ENCODE results near the gene ACTR2.
"Not testable (repeated sequence)": the region's sequence is repeated elsewhere in the genome, so short reads cannot be mapped to it uniquely, and the experiment has no call there.

ACTR2 gene

GRCh38 chr2:65228263-65228750 lies 676 bp downstream of the ACTR2 start:
- peak; percentile 80 to 92 (median 89) for DNase-seq
- H3K36me3 ChIP-seq (ENCODE audit: control insufficient read depth in 4 of 4, insufficient read depth in 4 of 4, low read length in 3 of 4), result peaks cover 0 to 11% (median 6%) of the 10 kb centered on the region in 4 experiments
- no peaks in the 10 kb centered on the region for H3K27me3 ChIP-seq (replicated peaks in 2 of 5; ENCODE audit: control insufficient read depth in 4 of 5, insufficient read depth in 5 of 5, low read length in 4 of 5)
- H3K9me3 ChIP-seq (ENCODE audit: control extremely low read depth in 1 of 5, control insufficient read depth in 4 of 5, insufficient read depth in 2 of 5, low read depth in 1 of 5, low read length in 4 of 5), result no peaks in the 10 kb centered on the region
- CTCF ChIA-PET, result no interaction called here
- peak overlapping the region; percentile 96 to 99 for H3K27ac ChIP-seq (ENCODE audit: insufficient read depth in 1 of 2, low read depth in 1 of 2, low read length in 2 of 2, poor library complexity in 1 of 2, severe bottlenecking in 2 of 2)
- POLR2A ChIA-PET, result no interaction called here
- peaks cover 7 to 52% (median 37%) of the 10 kb centered on the region in 4 experiments for H3K4me1 ChIP-seq (ENCODE audit: control extremely low read depth in 1 of 4, control insufficient read depth in 4 of 4, insufficient read depth in 4 of 4, low read length in 3 of 4)
- peak overlapping the region; percentile 76 to 100 (median 94) for H3K4me3 ChIP-seq (ENCODE audit: control insufficient read depth in 1 of 7, extremely low read depth in 1 of 7, insufficient read depth in 4 of 7, low read depth in 2 of 7, low read length in 6 of 7)
- 0% methylated on average over 10 of the region's 16 CpGs for WGBS (ENCODE audit: insufficient coverage)

GRCh38 chr2:65231121-65231520 lies 3.5 kb downstream of the ACTR2 start:
- CTCF ChIA-PET, result interaction anchor here (1.1 kb wide), 1 partner anchor 345 kb away, joined by 3 read pairs; no protein-coding TSS in a partner anchor
- POLR2A ChIA-PET, result no interaction called here
- H3K27me3 ChIP-seq (replicated peaks in 2 of 5; ENCODE audit: control insufficient read depth in 4 of 5, insufficient read depth in 5 of 5, low read length in 4 of 5), result no peaks in the 10 kb centered on the region
- H3K9me3 ChIP-seq (ENCODE audit: control extremely low read depth in 1 of 5, control insufficient read depth in 4 of 5, insufficient read depth in 2 of 5, low read depth in 1 of 5, low read length in 4 of 5), result no peaks in the 10 kb centered on the region
- no peak for DNase-seq
- H3K36me3 ChIP-seq (ENCODE audit: control insufficient read depth in 4 of 4, insufficient read depth in 4 of 4, low read length in 3 of 4), result peaks cover 0 to 14% (median 11%) of the 10 kb centered on the region in 4 experiments
- peak overlapping the region in 1 of 2 experiments; percentile 44 for H3K27ac ChIP-seq (ENCODE audit: insufficient read depth in 1 of 2, low read depth in 1 of 2, low read length in 2 of 2, poor library complexity in 1 of 2, severe bottlenecking in 2 of 2)
- no peak overlapping the region for H3K4me3 ChIP-seq (ENCODE audit: control insufficient read depth in 1 of 7, extremely low read depth in 1 of 7, insufficient read depth in 4 of 7, low read depth in 2 of 7, low read length in 6 of 7)
- WGBS (ENCODE audit: insufficient coverage), result no CpG with 5 or more reads among the region's 1 CpG
- peaks cover 7 to 52% (median 36%) of the 10 kb centered on the region in 4 experiments for H3K4me1 ChIP-seq (ENCODE audit: control extremely low read depth in 1 of 4, control insufficient read depth in 4 of 4, insufficient read depth in 4 of 4, low read length in 3 of 4)

- Histone ChIP-seq H3K27me3 (replicated peaks in 2 of 5; ENCODE audit: control insufficient read depth in 4 of 5, insufficient read depth in 5 of 5, low read length in 4 of 5) (no peaks in the 10 kb centered on the region), H3K4me1 (ENCODE audit: control extremely low read depth in 1 of 4, control insufficient read depth in 4 of 4, insufficient read depth in 4 of 4, low read length in 3 of 4) (peaks cover 7 to 43% (median 29%) of the 10 kb centered on the region in 4 experiments), H3K27ac (ENCODE audit: insufficient read depth in 1 of 2, low read depth in 1 of 2, low read length in 2 of 2, poor library complexity in 1 of 2, severe bottlenecking in 2 of 2) (peak overlapping the region in 1 of 2 experiments; percentile 44), H3K4me3 (ENCODE audit: control insufficient read depth in 1 of 7, extremely low read depth in 1 of 7, insufficient read depth in 4 of 7, low read depth in 2 of 7, low read length in 6 of 7) (peak overlapping the region in 1 of 7 experiments; percentile 41), H3K36me3 (ENCODE audit: control insufficient read depth in 4 of 4, insufficient read depth in 4 of 4, low read length in 3 of 4) (peaks cover 0 to 17% (median 11%) of the 10 kb centered on the region in 4 experiments), H3K9me3 (ENCODE audit: control extremely low read depth in 1 of 5, control insufficient read depth in 4 of 5, insufficient read depth in 2 of 5, low read depth in 1 of 5, low read length in 4 of 5) (no peaks in the 10 kb centered on the region)
- WGBS (ENCODE audit: insufficient coverage), result 90% methylated on average over 6 of the region's 8 CpGs
- DNase-seq, result peak in 2 of 3 donors; percentile 19 to 33
- CTCF ChIA-PET, result interaction anchor here (1.1 kb wide), 1 partner anchor 344 kb away, joined by 3 read pairs; no protein-coding TSS in a partner anchor
- POLR2A ChIA-PET, result no interaction called here
Observed at GRCh38 chr2:65231892-65232477, 4.4 kb downstream of the ACTR2 start.

GRCh38 chr2:65232636-65233035 lies 5.0 kb downstream of the ACTR2 start:
- CTCF ChIA-PET, result no interaction called here

GRCh38 chr2:65240657-65241056 lies 13.0 kb downstream of the ACTR2 start:
- Histone ChIP-seq H3K4me1 (ENCODE audit: control extremely low read depth in 1 of 4, control insufficient read depth in 4 of 4, insufficient read depth in 4 of 4, low read length in 3 of 4) (no peaks in the 10 kb centered on the region), H3K27ac (ENCODE audit: insufficient read depth in 1 of 2, low read depth in 1 of 2, low read length in 2 of 2, poor library complexity in 1 of 2, severe bottlenecking in 2 of 2) (no peak overlapping the region), H3K27me3 (replicated peaks in 2 of 5; ENCODE audit: control insufficient read depth in 4 of 5, insufficient read depth in 5 of 5, low read length in 4 of 5) (no peaks in the 10 kb centered on the region), H3K4me3 (ENCODE audit: control insufficient read depth in 1 of 7, extremely low read depth in 1 of 7, insufficient read depth in 4 of 7, low read depth in 2 of 7, low read length in 6 of 7) (no peak overlapping the region), H3K36me3 (ENCODE audit: control insufficient read depth in 4 of 4, insufficient read depth in 4 of 4, low read length in 3 of 4) (peaks cover 11 to 46% (median 30%) of the 10 kb centered on the region in 4 experiments), H3K9me3 (ENCODE audit: control extremely low read depth in 1 of 5, control insufficient read depth in 4 of 5, insufficient read depth in 2 of 5, low read depth in 1 of 5, low read length in 4 of 5) (no peaks in the 10 kb centered on the region)
- POLR2A ChIA-PET, result no interaction called here
- 100% methylated on average over 2 of the region's 3 CpGs for WGBS (ENCODE audit: insufficient coverage)
- DNase-seq, result no peak
- CTCF ChIA-PET, result no interaction called here

More at GRCh38 chr2:65232636-65233035, 5.0 kb downstream of the ACTR2 start:
- Histone ChIP-seq H3K4me1 (ENCODE audit: control extremely low read depth in 1 of 4, control insufficient read depth in 4 of 4, insufficient read depth in 4 of 4, low read length in 3 of 4) (peaks cover 7 to 39% (median 26%) of the 10 kb centered on the region in 4 experiments), H3K36me3 (ENCODE audit: control insufficient read depth in 4 of 4, insufficient read depth in 4 of 4, low read length in 3 of 4) (peaks cover 3 to 17% (median 11%) of the 10 kb centered on the region in 4 experiments), H3K27ac (ENCODE audit: insufficient read depth in 1 of 2, low read depth in 1 of 2, low read length in 2 of 2, poor library complexity in 1 of 2, severe bottlenecking in 2 of 2) (peak overlapping the region in 1 of 2 experiments; percentile 44), H3K9me3 (ENCODE audit: control extremely low read depth in 1 of 5, control insufficient read depth in 4 of 5, insufficient read depth in 2 of 5, low read depth in 1 of 5, low read length in 4 of 5) (no peaks in the 10 kb centered on the region), H3K27me3 (replicated peaks in 2 of 5; ENCODE audit: control insufficient read depth in 4 of 5, insufficient read depth in 5 of 5, low read length in 4 of 5) (no peaks in the 10 kb centered on the region), H3K4me3 (ENCODE audit: control insufficient read depth in 1 of 7, extremely low read depth in 1 of 7, insufficient read depth in 4 of 7, low read depth in 2 of 7, low read length in 6 of 7) (no peak overlapping the region)
- peak; percentile 25 to 76 (median 64) for DNase-seq
- POLR2A ChIA-PET, result no interaction called here
- WGBS (ENCODE audit: insufficient coverage), result no CpG with 5 or more reads among the region's 2 CpGs

- peaks cover 15 to 63% (median 34%) of the 10 kb centered on the region in 4 experiments for H3K36me3 ChIP-seq (ENCODE audit: control insufficient read depth in 4 of 4, insufficient read depth in 4 of 4, low read length in 3 of 4)
- POLR2A ChIA-PET; H3K9me3 ChIP-seq (ENCODE audit: control extremely low read depth in 1 of 5, control insufficient read depth in 4 of 5, insufficient read depth in 2 of 5, low read depth in 1 of 5, low read length in 4 of 5); H3K27me3 ChIP-seq (replicated peaks in 2 of 5; ENCODE audit: control insufficient read depth in 4 of 5, insufficient read depth in 5 of 5, low read length in 4 of 5); H3K27ac ChIP-seq (ENCODE audit: insufficient read depth in 1 of 2, low read depth in 1 of 2, low read length in 2 of 2, poor library complexity in 1 of 2, severe bottlenecking in 2 of 2); DNase-seq; CTCF ChIA-PET; H3K4me3 ChIP-seq (ENCODE audit: control insufficient read depth in 1 of 7, extremely low read depth in 1 of 7, insufficient read depth in 4 of 7, low read depth in 2 of 7, low read length in 6 of 7); H3K4me1 ChIP-seq (ENCODE audit: control extremely low read depth in 1 of 4, control insufficient read depth in 4 of 4, insufficient read depth in 4 of 4, low read length in 3 of 4): not testable (repeated sequence)
- WGBS (ENCODE audit: insufficient coverage), result 100% methylated on average over 1 of the region's 2 CpGs
Observed at GRCh38 chr2:65244452-65244851, 16.8 kb downstream of the ACTR2 start.

GRCh38 chr2:65252640-65253039 lies 25.0 kb downstream of the ACTR2 start:
- POLR2A ChIA-PET, result interaction anchor here (0.6 kb wide), 1 partner anchor 549 kb away, joined by 4 read pairs; no protein-coding TSS in a partner anchor

More at GRCh38 chr2:65252640-65253039, 25.0 kb downstream of the ACTR2 start:
- H3K4me1 ChIP-seq (ENCODE audit: control extremely low read depth in 1 of 4, control insufficient read depth in 4 of 4, insufficient read depth in 4 of 4, low read length in 3 of 4), result no peaks in the 10 kb centered on the region
- no peak for DNase-seq
- CTCF ChIA-PET, result interaction anchor here (1.0 to 1.2 kb wide), 2 partner anchors 15 to 188 kb away, joined by 3 read pairs; no protein-coding TSS in a partner anchor
- H3K9me3 ChIP-seq (ENCODE audit: control extremely low read depth in 1 of 5, control insufficient read depth in 4 of 5, insufficient read depth in 2 of 5, low read depth in 1 of 5, low read length in 4 of 5), result no peaks in the 10 kb centered on the region
- peaks cover 7 to 59% (median 38%) of the 10 kb centered on the region in 4 experiments for H3K36me3 ChIP-seq (ENCODE audit: control insufficient read depth in 4 of 4, insufficient read depth in 4 of 4, low read length in 3 of 4)
- no peaks in the 10 kb centered on the region for H3K27me3 ChIP-seq (replicated peaks in 2 of 5; ENCODE audit: control insufficient read depth in 4 of 5, insufficient read depth in 5 of 5, low read length in 4 of 5)
- no peak overlapping the region for H3K4me3 ChIP-seq (ENCODE audit: control insufficient read depth in 1 of 7, extremely low read depth in 1 of 7, insufficient read depth in 4 of 7, low read depth in 2 of 7, low read length in 6 of 7)
- no peak overlapping the region for H3K27ac ChIP-seq (ENCODE audit: insufficient read depth in 1 of 2, low read depth in 1 of 2, low read length in 2 of 2, poor library complexity in 1 of 2, severe bottlenecking in 2 of 2)

Measured in common myeloid progenitor, CD34-positive (primary cell).